Frontal cortex (tissue), 4 donors: ENCODE data around the gene NTM. TPM values are rescaled to one million over a fixed set of nuclear protein-coding genes. Genes with fewer than 3 reads are reported as not detected.
"Not testable (repeated sequence)": the region's sequence is repeated elsewhere in the genome, so short reads cannot be mapped to it uniquely, and the experiment has no call there.

ENCODE experiments used
- DNase-seq, 2 donors: peaks; one replicate each; pipeline ENCODE4 v3.0.0; 2012; ENCODE audit warnings: low spot score in 2 of 2
- FAIRE-seq: peaks from 2 replicates; lab custom pipeline; 2012; peaks lifted over from hg19 to GRCh38; lab: Jason Lieb, UNC
- small RNA-seq: library from RNA; depleted of rRNA; stranded (forward); fragments of <200 nt; gene quantifications from one replicate; pipeline ENCODE3, GENCODE V24; 2014
- total RNA-seq: library from RNA; depleted of rRNA; stranded (reverse); fragments of >200 nt; gene quantifications from one replicate; pipeline ENCODE4 v1.2.3, GENCODE V29; 2014
- donor health status: control.
- donor health status: control.
- donor health status: control.

The NTM gene
- total RNA-seq, 1 donor from 2014 or later: 119 TPM

DNA sequence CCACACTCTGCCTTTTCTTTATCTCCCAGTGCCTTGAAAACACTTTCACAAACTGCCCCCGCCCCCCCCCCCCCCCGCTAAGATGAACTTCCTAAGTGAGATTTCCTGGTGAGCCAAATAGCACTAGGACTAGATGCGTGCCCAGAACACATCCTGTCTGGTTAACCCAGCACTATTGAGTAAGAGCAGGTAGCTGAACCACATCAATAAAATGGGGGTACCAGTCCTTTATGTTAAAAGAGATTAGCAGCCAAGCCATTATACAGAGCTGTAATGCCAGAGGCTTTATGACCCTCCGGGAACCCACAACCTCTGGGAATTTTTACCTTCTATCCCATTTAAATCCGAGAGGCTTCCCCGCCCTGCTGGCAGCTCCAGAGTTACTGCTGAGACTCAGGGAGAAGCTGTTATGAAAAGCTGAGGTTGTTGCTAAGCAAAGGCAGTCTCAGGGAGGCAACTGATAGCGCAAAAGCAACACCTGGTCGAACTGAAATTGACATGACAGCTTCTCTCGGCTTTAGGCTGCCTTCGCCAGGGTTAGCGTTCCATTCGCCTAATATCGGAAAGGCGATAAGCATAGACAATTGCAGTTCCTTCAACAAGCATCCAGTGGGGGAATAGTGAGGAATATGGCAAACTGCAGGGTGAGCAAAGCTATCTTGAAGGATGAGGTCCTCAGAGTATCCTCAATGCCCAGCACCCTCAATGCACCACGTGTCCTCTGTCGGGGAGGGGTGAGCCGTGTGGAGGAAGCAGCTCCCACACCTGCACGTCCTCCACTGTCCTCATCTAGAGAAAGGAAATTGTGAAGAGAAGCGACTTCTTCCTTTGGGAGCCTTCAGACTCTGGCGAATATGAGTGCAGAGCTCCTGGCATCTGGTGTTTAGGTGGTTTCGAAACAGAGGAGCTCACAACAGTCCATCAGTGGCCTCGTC lies 977.0 kb downstream of the NTM start:
- DNase-seq: no peak

DNA sequence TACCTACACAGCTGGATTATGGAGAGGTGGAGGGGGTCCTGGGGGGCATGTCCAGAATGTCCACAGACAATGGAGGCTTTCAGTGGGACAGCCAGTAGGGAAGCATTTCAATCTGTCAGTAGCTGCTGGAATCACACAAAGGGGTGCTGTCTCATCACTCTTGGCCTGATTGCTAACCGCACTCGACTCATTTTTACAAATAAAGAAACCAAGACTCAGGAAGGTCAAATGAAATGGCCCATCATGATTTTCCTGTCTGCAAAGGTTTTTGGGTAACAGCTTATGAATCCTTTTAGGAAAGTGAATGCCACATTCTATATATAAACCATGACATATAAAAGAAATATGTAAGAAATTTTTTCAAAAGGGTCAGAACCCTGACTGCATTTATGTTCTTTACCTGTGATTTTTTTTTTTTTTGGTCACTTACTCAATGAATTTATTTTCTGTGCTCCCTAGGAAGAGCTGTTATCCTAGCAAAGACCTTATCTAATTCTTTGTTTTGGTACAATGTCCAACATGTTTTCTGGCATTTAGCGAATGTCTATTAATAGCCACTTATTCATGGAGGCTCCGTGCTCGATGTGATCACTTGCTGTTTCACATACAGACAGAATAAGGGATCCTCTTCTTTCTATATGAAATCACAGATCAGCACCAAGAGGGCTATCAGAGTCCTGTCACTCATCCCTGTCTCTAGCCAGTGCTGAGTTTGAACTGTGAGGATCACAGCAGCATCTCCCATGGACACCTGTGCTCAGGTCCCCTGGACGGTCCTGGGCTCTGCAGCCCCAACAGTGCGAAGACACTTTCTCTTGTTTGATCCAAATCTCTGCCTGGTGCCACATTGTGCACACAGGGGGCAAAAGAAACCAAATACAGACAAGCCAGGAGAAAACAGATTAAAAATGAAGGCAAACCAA lies 979.7 kb downstream of the NTM start:
- FAIRE-seq (no peak), DNase-seq (no peak)

More for the DNA sequence above, 977.0 kb downstream of the NTM start:
- no peak for FAIRE-seq

DNA sequence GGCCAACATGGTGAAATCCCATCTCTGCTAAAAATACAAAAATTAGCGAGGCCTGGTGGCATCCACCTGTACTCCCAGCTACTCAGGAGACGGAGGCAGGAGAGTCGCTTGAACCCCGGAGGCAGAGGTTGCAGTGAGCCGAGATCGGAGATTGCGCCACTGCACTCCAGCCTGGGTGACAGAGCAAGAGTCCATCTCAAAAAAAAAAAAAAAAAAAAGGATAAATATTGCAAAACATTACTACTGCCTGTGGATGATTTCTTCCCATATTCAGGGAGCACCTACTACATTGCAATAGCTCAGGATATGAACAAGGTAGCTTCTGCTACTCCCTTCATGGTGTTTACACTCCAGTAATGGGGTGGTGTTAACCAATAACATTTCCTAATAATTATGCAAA lies 980.6 kb downstream of the NTM start:
- FAIRE-seq: no peak
- DNase-seq: no peak

DNA sequence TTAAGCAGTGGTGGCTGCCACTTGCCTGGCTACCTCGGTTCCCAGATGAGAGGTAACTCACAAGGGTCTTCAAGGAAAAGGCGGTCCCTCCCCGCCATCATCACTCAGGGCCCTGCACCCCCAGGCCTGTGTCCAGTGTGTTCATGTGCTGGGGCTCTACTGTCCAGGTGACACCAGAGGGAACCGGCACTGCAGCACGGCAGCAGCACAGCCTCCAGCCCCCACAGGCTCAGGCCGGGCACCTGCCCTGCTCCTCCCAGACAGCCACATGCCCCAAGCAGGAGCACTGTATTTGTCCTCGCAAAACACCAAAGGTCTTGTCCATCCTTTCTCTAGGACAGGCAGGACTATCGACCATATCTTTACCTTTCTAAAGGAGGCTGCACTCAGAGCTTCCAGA lies 982.1 kb downstream of the NTM start:
- DNase-seq: no peak
- no peak for FAIRE-seq

DNA sequence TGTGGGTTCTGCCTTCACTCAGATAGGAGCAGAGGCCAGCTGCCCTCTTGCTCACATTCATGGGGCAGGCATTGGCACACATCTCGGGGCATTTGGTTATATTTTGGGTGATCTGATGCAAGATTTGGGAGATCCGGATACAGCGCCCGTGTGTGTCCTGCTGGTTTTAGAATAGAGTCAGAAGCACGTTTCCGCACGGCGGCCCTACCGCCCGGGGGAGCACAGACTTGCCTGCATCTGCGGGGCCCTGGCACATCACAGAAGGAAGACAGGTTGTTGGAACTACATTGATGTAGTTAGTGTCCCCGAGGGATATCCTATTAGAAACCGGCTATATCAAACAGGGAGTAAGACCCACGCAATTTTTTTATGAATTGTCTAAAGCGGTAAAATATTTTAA lies 982.8 kb downstream of the NTM start:
- DNase-seq (no peak), FAIRE-seq (no peak)

DNA sequence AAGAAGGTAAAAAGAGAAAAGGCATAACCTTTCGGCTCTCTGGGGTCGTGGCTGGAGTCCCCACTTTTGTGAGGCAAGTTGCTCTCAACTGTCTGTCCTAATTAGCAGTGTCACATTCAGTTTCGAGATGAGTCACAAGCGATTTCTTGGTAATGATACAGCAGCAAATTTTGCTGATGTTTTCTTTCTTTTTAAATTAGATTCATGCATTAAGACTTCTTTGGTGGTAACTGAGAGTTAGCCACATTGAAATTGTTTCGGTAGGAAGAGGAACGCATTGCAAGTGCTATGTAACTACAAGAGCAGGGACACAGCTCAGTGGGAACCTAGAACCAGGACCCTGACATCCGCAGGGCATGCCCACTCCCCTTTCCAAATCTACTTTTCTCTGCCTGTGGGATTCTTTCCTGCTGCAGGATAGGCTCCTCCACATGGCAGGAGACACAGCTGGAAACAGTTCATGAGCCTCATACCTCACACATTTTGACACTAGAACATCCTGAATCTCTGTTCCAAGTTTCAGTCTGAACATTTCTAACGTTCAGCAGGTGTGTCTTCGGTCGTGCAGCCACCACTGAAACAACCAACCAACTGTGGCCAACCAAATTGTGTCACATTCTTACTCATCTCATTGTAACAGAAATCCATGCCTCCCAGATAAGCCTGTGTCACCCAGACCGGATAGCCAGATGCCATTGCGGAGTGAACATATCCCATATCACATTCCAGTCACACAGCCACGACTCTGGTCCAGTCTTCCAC lies 987.6 kb downstream of the NTM start:
- DNase-seq (no peak), FAIRE-seq (no peak)

DNA sequence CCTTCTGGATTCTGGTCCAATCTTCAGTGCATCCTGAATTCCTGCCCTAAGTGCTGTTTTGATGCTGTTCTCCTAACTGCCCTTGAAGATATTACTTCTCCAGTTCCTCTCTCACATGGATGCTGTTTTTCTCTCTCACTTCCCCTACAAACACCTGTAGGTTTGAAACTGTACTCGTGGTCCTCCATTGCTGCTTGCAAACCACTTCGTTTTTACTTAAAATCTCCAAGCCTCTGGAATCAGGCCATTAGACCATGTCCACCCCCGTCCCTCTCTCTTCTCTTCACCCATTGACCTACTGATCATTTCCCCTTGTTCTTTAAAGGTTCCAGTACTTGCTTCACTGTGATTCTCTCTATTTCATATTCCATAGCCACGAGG lies 988.1 kb downstream of the NTM start:
- no peak for DNase-seq
- FAIRE-seq: no peak

DNA sequence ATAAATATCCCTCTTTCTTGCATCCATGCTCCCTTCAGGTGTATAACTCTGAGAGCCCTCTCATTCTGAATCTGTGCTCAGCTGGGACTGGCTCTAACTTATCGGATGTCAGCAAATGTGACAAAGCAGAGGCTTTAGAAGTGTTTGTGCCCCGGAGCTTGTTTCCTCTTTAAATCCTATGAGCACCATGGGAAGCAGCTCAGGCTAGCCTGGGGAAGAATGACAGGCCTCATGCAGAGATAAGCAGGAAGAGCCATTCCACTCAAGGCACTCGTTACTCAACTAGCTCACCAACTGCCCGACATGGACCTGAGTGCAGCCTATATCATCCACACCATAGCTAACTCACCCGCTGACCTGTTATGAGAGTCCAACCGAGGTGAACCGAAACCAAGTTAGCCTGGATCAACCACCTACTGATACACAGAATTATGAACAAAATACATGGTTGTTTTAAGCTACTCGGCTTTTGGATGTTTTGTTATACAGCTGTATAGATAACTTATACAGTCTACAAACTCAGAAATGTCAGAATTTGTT lies 990.7 kb downstream of the NTM start:
- DNase-seq: no peak
- FAIRE-seq: no peak

DNA sequence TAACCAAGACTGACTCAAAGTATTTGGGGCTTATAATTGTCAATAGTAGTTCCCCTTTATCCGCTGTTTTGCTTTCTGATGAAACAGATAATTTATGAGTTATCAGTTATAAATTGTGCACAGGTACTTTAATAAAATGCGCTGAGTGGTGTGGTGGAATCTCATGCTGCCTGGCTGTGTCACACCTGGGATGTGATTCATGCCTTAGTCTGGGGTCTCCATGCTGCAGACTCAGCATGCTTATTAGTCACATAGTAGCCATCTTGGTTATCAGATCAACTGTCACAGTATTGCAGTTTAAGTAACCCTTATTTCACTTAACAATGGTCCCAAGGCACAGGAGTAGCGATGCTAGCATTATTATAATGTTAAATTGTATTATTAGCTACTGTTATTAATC lies 995.2 kb downstream of the NTM start:
- FAIRE-seq (no peak), DNase-seq (no peak)

DNA sequence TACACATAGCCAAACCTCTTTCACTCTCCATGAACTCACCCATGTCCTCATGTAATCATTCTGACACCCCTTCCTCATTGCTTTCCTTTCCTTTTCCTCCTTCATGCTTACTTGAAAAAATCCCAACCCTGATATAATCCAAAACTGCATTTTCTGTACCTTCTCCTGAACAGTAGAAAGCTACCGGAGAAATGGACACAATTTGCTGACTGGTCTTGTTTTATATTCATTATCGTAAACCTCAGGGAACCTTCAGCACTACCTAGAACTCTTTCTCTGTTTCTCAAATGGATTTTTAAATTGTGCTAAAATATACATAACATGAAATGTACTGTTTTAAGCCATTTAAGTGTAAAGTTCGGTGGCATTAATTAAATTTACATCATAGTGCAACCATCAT lies 996.9 kb downstream of the NTM start:
- FAIRE-seq: no peak
- DNase-seq: no peak

DNA sequence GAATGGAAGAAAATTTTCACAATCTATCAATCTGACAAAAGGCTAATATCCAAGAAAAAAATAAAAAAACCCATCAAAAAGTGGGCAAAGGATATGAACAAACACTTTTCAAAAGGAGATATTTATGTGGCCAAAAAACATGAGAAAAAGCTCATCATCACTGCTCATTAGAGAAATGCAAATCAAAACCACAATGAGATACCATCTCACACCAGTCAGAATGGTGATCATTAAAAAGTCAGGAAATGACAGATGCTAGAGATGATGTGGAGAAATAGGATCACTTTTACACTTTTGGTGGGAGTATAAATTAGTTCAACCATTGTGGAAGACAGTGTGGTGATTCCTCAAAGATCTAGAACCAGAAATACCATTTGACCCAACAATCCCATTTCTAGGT lies 999.7 kb downstream of the NTM start:
- not testable (repeated sequence) for DNase-seq, FAIRE-seq

DNA sequence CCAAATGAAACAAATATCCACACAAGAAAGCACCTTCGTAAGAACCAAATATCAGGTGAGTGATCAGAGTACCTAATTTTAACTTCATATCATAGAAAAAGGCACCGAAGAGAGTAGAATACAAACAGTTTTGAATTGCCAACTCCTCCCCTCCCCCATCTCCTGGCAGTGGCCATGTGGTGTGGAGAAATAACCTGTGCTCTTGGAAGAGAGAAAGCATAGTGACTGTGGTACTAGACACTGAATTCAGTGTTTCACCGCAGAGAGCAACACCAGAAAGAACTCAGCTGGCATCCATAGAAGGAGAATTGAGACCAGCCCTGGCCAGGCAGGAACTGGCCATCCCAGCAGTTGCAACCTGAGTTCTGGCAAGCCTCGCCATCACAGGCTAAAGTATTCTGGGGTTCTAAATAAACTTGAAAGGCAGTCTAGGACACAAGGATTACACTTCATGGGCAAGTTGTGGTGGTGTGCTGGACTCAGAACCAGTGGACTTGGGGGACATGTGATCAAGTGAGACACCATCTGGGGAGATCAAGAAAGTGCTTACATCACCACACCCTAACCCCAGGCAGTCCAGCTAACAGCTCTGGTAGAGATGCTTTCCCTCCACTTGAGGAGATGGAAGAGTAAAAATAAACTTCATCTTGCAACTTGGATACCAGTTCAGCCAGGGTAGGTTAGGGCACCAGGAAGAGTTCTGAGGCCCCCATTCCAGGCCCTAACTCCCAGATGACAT lies 1003.2 kb downstream of the NTM start:
- FAIRE-seq (no peak), DNase-seq (no peak)

DNA sequence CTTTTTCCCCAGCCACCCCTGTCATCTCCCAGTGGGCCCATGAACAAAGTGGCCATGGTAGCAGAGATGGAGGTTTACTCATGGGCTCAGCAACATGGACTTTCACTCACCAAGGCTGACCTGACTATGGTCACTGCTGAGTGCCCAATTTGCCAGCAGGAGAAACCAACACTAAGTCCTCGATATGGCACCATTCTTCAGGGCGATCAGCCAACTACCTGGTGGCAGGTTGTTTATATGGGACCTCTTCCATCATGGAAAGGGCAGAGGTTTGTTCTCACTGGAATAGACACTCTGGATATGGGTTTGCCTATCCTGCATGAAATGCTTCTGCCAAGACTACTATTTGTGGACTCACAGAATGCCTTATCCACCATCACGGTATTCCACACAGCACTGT lies 1009.1 kb downstream of the NTM start:
- no peak for DNase-seq
- no peak for FAIRE-seq

Small RNAs within 50 kb of the gene (small RNA-seq; reads per million reads assigned to genes)
- gene RNU6ATAC12P: not detected
